ENCODE measurements around the gene AADACL2. TPM values are rescaled to one million over a fixed set of nuclear protein-coding genes. Genes with fewer than 3 reads are reported as not detected.

Gene AADACL2
- total RNA-seq, 4 donors from 2014 or later: 1.1 to 8.1 (median 2.8) TPM; not detected in 1

DNA sequence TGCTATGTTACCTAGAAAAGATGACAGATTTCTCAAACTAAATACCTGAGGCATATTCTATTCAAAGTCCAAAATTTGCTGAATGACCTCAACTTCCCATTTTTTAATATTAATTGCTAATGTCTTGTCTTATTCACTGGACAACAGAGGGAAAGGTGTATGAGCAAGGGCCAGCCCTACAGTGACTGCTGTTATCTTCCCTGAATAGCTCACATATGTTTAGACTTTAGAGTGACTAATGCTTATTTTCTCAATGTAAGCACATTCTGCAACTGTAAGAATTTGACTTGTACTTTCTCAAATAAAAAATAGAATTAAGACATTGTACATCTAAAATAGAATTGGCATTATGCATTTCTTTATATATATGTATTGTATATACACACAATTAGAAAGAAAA lies 26.5 kb upstream of the AADACL2 start:
- ATAC-seq (ENCODE audit: low FRiP score) (no peak), DNase-seq (ENCODE audit: low spot score) (no peak)
- TF ChIP-seq, protein P1, sequence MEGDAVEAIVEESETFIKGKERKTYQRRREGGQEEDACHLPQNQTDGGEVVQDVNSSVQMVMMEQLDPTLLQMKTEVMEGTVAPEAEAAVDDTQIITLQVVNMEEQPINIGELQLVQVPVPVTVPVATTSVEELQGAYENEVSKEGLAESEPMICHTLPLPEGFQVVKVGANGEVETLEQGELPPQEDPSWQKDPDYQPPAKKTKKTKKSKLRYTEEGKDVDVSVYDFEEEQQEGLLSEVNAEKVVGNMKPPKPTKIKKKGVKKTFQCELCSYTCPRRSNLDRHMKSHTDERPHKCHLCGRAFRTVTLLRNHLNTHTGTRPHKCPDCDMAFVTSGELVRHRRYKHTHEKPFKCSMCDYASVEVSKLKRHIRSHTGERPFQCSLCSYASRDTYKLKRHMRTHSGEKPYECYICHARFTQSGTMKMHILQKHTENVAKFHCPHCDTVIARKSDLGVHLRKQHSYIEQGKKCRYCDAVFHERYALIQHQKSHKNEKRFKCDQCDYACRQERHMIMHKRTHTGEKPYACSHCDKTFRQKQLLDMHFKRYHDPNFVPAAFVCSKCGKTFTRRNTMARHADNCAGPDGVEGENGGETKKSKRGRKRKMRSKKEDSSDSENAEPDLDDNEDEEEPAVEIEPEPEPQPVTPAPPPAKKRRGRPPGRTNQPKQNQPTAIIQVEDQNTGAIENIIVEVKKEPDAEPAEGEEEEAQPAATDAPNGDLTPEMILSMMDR (IDR thresholded peaks at IDR 0.05): no peak

GRCh38 chr3:151708868-151709267 lies 24.9 kb upstream of the AADACL2 start:
- no peak for DNase-seq (ENCODE audit: low spot score)
- TF ChIP-seq, protein P1 (IDR thresholded peaks at IDR 0.05): no peak
- no peak for ATAC-seq (ENCODE audit: low FRiP score)

- DNase-seq (ENCODE audit: low spot score) (no peak), ATAC-seq (ENCODE audit: low FRiP score) (no peak)
- TF ChIP-seq, protein P1 (IDR thresholded peaks at IDR 0.05): no peak
Measured at GRCh38 chr3:151709847-151710246, 23.9 kb upstream of the AADACL2 start.

DNA sequence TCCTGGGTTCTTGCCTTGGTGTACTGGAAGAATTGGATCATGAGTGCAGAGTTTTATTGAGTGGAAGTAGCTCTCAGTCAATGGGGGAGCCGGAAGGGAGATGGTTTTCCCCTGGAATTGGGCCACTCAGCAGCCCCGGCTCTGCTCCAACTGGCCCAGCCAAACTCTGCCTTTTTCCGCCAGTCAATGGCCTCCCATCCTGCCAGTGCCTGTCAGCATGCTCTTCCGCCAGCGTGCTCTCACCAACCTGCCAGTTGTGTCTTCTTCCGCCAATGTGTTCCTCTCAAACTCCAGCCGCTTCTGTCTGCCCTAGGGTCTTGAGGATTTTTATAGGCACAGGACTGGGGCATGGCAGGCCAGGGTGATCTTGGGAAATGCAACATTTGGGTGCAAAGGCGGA lies 12.4 kb upstream of the AADACL2 start:
- ATAC-seq (ENCODE audit: low FRiP score): no peak
- TF ChIP-seq, protein P1 (IDR thresholded peaks at IDR 0.05): no peak
- DNase-seq (ENCODE audit: low spot score): no peak

DNA sequence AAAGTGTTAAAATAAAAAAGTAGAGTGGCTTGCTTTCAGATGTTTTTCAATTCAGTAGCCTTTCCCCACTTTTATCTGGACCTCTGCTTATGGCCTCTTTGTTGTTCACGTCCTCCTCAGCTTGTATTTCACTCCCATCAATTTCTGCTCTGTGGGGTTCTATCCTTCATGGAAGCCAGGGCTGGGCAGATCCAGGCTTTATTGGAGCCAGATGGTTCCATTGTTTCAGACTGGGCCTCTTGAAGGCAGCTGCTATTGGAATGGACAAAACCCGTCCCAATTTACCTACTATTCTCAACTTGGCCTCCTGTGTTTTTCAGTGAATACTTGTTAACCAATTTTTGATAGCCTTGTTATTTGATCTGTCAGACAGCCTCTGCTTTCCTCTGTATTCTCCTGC lies 10.9 kb upstream of the AADACL2 start:
- TF ChIP-seq, protein P1 (IDR thresholded peaks at IDR 0.05): no peak
- DNase-seq (ENCODE audit: low spot score) (no peak), ATAC-seq (ENCODE audit: low FRiP score) (no peak)

GRCh38 chr3:151724576-151725562 lies 8.9 kb upstream of the AADACL2 start:
- TF ChIP-seq, protein P1 (IDR thresholded peaks at IDR 0.05): no peak
- ATAC-seq (ENCODE audit: low FRiP score): no peak
- no peak for DNase-seq (ENCODE audit: low spot score)

GRCh38 chr3:151726016-151726415 lies 7.7 kb upstream of the AADACL2 start:
- TF ChIP-seq, protein P1 (IDR thresholded peaks at IDR 0.05): no peak
- DNase-seq (ENCODE audit: low spot score): no peak
- ATAC-seq (ENCODE audit: low FRiP score): no peak

Data from omental fat pad (tissue), 4 donors.